HG02981 (cell line): ENCODE results near the gene REPIN1.

Experiments
- ATAC-seq: cut with Tn5 transposase; IDR thresholded peaks from one replicate; pipeline ENCODE4 v1.9.1; 2021; ENCODE audit warnings: mild to moderate bottlenecking, moderate library complexity; ENCODE audit not compliant: unreplicated experiment

Gene REPIN1

DNA sequence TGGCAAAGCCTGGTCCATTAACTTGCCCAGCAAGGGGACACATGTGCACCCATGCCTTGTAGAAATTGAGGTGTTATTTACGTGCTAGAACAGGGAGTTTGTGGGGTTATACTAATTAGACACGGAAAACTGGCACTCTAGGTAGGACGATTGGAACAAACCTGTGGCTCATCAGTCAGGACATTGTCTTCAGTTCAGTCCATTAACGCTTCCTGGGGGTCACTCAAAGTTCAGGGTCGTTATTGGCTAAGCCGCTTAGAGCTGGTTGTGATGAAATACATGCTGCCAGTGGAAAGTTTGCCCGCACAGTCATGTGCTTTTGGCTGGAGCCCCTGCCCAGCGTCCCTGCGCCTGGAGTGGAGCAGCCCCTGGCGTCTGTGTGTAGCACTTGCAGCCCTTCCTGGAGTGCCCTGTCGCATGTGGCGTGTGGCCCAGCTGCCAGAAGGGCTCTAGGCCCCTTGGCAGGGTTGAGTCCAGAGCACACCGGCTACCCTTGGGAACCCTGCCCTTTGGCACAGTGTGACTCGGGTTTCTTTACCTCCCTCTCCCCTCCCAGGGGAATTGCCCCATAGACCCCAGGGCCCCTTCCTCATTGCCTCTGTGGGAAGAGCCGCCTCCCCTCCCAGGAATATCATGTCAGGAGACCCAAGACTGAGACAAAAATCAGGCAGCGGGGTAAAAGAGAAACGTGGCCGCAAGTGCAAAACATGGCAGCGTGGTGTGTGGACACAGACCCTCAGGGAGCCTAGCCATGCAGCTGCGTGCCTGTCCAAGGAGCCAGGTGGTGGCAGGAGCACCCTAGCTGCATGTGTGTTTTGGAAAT is 20.3 kb downstream of the REPIN1 start:
- no peak for ATAC-seq

GRCh38 chr7:150389532-150389816 is 20.9 kb downstream of the REPIN1 start:
- no peak for ATAC-seq

DNA sequence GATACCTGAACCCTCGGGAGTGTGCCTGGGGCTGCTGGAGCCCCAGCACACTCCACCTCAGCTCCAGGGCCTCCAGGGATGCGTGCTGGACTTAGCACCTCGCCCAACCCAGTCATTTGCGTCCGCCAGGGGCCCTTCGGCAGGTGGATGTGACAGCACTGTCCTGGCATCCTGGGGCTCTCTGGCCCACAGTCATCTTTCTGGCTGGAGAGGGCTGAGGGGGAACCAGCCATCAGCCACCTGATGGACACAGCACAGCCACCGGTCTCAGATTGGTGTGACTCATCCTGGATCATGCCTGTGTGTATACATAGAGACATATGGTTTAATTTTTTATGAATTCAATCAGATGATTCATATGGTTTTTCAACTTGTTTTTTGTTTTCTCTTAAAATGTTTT is 21.6 kb downstream of the REPIN1 start:
- no peak for ATAC-seq

DNA sequence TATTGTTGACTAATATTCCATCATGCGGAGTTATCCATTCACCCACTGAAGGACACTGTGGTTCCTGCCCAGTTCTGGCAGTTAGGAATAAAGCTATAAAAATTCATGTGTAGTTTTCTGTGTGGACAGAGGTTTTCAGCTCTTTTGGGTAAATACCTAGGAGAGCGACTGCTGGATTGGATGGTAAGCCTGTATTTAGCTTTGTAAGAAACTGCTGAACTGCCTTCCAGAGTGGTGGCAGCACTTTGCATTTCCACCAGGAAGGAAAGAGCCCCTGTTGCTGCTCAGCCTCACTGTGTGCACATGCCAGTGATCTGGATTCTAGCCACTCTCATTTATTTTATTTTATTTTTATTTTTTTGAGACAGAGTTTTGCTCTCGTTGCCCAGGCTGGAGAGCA is 24.7 kb downstream of the REPIN1 start:
- ATAC-seq: no peak

DNA sequence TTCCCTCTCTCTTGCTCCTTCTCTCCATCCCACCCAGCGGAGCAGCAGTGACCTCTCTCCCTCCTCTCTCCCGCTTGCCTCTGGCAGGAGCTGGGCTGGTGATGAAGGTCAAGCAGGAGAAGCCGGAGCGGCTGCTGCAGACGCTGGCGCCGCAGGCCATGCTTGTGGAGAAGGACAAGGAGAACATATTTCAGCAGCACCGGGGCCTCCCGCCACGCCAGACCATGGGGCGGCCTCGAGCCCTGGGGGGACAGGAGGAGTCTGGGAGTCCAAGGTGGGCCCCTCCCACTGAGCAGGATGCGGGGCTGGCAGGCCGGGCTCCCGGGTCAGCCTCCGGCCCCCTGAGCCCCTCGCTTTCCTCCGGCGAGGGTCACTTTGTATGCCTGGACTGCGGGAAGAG is 27.8 kb downstream of the REPIN1 start:
- ATAC-seq: no peak

DNA sequence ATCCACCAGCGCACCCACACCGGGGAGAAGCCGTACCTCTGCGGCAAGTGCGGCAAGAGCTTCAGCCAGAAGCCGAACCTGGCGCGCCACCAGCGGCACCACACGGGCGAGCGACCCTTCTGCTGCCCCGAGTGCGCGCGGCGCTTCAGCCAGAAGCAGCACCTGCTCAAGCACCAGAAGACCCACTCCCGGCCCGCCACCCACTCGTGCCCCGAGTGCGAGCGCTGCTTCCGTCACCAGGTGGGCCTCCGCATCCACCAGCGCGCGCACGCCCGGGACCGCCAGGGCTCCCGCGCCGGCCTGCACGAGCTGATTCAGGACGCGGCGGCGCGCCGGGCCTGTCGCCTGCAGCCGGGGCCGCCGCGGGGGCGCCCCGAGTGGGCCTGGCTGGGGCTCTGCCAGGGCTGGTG is 28.2 kb downstream of the REPIN1 start:
- ATAC-seq: no peak

DNA sequence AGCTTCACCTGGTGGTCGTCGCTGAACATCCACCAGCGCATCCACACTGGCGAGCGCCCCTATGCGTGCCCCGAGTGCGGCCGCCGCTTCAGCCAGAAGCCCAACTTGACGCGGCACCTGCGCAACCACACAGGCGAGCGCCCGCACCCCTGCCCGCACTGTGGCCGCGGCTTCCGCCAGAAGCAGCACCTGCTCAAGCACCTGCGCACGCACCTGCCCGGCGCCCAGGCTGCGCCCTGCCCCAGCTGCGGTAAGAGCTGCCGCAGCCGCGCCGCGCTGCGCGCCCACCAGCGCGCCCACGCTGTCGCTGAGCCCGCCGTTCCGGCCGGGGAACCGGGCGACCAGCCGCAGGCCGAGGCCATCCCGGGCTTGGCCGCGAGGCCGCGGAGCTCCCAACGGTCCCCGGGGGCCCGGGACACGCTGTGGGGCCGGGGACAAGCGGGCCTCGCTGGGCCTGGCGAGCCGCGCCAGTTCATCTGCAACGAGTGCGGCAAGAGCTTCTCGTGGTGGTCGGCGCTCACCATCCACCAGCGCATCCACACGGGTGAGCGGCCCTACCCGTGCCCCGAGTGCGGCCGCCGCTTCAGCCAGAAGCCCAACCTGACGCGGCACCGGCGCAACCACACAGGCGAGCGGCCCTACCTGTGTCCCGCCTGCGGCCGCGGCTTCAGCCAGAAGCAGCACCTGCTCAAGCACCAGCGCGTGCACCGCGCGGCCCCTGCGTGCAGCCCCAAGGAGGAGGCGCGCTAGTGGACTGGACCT is 28.9 kb downstream of the REPIN1 start:
- ATAC-seq: no peak

DNA sequence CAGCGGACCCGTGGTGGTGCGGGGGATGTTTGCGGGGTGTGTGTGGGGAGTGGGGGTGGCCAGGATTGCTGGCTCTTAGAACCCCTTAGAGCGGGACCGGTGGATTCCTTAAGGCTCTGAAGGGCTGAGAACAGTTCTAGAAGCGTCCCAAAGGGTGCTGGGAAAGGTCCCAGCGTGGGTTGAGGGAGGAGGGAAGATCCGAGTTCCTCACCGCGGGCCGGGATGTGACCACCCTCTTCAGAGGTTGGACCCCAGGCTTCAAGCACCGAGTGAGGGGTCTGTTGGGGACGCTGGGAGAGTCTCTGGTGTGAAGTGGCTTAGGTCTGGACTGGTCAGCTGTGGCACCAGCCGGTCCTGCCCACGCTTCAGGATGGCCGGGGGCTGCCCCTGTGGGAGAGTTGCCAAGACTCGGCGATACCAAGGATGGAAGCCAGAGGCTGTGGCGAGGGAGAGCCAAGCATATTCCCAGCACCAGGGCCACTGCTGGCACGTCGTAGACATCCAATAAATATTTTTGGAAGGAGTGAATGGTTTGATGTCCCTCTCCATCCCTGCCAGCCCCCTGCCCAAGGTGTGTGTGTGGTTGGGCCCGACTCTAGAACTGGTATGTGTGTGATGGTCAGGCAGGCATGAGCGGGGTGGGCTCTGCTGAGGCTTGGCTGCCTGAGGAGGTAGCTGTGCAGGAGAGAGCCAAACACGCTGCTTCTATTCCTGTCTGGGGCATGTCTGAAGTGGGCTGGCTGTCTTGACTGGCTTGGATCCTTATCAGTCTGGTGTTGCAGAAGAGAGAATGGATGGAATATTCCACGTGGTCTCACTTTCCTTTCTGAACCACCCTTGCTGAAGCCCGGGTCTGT is 29.7 kb downstream of the REPIN1 start:
- ATAC-seq: no peak

GRCh38 chr7:150398965-150399320 is 30.3 kb downstream of the REPIN1 start:
- no peak for ATAC-seq

DNA sequence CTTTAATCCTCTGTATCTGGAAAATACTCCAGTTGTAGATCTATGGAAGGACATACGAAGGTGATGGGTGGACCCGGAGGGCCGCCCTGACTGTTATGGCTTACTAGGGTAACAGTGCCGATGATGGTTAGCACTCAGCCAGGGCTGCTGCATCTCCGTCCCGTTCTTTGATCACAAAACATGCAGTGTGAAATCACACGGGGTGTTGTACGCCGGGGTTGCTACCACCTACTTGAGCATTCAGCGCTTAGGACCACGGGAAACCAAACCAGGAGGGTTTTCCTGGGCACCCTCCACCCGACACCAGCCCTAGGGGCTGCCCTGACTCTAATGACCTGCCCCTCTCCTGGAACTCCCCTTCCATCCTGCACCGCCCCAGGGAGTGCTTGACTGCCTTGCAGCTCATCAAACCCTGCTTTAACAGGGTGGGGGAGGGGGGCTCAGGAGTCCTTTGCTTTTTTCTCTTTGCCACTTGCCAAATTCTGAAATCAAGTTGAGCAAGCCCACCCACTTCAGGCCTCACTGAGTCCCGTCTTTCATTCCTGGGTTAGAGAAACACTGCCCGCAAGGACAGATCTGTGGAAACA is 30.9 kb downstream of the REPIN1 start:
- no peak for ATAC-seq

DNA sequence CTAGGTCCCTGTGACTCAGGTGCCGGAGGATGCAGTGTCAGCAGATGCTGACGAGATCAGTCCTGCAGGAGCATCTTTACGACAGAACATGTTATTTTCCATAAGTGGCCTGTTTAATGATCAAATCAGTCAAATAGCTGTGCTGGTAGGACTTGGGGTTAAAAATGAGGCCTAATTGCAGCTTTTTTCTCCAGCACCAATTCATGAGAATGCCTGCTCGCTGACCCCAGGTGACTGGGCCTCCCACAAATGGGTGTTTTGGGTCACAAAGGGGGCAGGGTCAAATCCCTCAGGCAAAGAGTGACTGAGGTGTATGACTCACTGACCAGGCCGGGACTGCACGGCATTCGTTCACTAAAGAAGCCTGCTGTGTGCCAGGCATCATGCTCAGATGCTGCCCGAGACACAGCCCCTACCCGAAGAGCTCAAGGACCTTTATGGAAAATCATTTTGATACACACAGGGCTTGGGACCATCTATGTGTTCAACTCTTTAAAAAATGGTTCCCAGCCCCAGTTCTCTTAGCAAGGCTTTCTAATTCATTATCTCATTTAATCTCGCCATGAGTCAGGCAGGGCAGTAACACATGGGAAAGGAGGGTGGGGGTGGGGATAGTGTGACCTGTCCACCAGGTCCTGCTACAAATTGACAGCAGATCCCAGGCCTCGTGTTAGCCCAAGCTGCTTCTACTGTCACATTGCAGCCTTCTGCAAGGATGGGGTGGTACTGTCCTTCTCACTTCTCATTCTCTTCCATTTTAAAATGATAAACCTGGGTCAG is 31.6 kb downstream of the REPIN1 start:
- ATAC-seq: no peak

- ATAC-seq: no peak
Measured at GRCh38 chr7:150400788-150401423, 32.3 kb downstream of the REPIN1 start.

DNA sequence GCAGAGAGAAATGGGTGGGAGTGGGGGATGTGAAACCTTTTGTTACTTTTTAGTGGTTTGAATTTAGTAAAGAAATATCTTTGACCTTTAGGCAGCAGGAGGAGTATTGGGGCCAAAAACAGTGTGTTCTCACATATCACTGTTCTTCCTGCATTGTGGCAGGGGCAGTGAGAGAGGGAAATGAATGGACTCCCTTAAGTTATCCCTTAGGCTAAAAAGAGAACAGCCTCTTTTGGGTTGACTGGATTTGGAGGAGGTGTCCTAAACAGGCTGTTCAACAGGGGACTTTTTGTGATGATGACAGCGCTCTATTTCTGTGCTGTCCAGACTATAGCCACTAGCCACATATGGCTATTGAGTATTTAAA is 32.8 kb downstream of the REPIN1 start:
- no peak for ATAC-seq

DNA sequence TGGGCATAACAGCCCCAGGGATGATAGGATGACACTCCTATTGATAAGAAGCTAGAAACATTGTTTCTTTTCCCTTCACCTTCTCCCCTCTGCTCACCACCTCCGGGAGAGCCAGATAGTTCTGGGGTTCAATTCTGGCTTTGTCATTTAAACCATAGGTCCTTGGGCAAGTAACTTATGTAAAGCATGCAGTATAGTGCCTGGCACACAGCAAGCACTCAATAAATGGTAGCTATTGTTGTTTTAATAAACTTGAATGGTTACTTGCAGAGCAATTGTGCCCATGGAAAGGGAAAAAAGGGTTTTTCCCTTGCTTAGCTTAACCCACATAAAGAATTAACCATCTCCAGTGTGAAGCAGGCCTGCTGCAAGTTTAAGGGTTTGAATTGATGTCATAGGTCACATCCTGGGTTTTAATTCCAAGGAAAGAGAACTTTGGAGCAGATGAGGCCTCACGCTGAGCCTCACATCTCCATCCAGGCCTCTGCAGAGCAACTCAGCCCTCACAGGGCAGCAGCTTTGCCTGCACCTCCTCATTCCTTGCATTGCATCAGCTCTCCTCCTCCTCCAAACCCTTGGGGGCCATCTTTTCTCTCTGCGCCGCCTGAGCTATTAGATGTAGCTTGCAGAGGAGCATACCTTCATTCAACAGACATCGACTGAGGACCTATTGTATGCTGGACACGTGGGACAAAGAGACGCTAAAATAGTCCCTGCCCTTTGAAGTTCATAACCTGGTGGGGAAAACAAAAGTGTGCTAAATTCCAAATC is 33.4 kb downstream of the REPIN1 start:
- ATAC-seq: no peak

- no peak for ATAC-seq
Measured at GRCh38 chr7:150402671-150403321, 34.2 kb downstream of the REPIN1 start.

GRCh38 chr7:150403376-150404171 is 35.0 kb downstream of the REPIN1 start:
- ATAC-seq: no peak

DNA sequence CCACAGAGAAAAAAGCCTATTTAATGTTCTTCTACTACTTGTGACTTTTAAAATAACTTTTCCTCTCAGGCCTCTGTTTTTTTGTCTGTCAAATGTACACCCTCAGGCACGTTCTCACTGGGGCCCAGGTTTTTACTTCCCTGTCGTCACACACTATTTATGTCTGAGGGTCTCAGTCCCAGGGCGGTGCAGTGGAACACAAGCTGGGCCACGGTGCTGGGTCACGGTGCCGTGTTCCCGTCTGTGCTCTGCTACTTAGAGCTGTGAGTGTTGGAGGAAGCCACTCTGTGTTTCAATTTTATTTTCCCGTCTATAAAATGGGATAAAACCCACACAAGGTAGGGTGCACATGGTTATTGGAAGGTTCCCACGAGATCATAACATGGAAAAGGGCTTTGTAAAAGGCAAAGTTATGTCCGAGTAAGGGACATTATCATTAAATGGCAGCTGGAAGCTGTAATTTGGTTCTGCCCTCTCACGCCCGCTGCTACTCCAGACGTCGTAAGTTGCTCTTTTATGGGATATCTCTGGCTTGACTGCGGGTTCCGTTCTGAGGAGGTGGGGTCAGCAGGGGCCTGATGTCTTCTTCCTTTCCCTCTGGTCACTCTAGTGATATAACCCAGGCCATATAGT is 35.7 kb downstream of the REPIN1 start:
- no peak for ATAC-seq
